DMS53 (cell line): Measurements from ENCODE around the gene TUBB1.

Source experiments
- DNase-seq: peaks from one replicate; lab custom pipeline; 2025; lab: John Stamatoyannopoulos, UW

TUBB1 gene

GRCh38 chr20:59042796-59043631 lies 23.8 kb downstream of the TUBB1 start:
- peak; percentile 96 for DNase-seq

- no peak for DNase-seq
Measured at GRCh38 chr20:59043698-59044097, 24.5 kb downstream of the TUBB1 start.

- no peak for DNase-seq
Measured at GRCh38 chr20:59044295-59044694, 25.1 kb downstream of the TUBB1 start.

- no peak for DNase-seq
Measured at GRCh38 chr20:59044796-59045195, 25.6 kb downstream of the TUBB1 start.

GRCh38 chr20:59046862-59047261 lies 27.6 kb downstream of the TUBB1 start:
- no peak for DNase-seq

GRCh38 chr20:59047938-59048680 lies 28.9 kb downstream of the TUBB1 start:
- peak; percentile 32 for DNase-seq

GRCh38 chr20:59048681-59049030 lies 29.4 kb downstream of the TUBB1 start:
- no peak for DNase-seq

- no peak for DNase-seq
Measured at GRCh38 chr20:59050437-59050836, 31.2 kb downstream of the TUBB1 start.

- no peak for DNase-seq
Measured at GRCh38 chr20:59051666-59052185, 32.5 kb downstream of the TUBB1 start.

GRCh38 chr20:59055302-59055701 lies 36.1 kb downstream of the TUBB1 start:
- no peak for DNase-seq

- DNase-seq: no peak
Measured at GRCh38 chr20:59062081-59062480, 42.9 kb downstream of the TUBB1 start.

- peak; percentile 30 for DNase-seq
Measured at GRCh38 chr20:59063358-59064213, 44.4 kb downstream of the TUBB1 start.

GRCh38 chr20:59064214-59064722 lies 45.0 kb downstream of the TUBB1 start:
- DNase-seq: no peak

GRCh38 chr20:59068534-59068933 lies 49.3 kb downstream of the TUBB1 start:
- no peak for DNase-seq

GRCh38 chr20:59069026-59069425 lies 49.8 kb downstream of the TUBB1 start:
- no peak for DNase-seq

GRCh38 chr20:59071216-59071615 lies 52.0 kb downstream of the TUBB1 start:
- DNase-seq: no peak

GRCh38 chr20:59073582-59073981 lies 54.4 kb downstream of the TUBB1 start:
- no peak for DNase-seq

- DNase-seq: no peak
Measured at GRCh38 chr20:59074456-59074855, 55.2 kb downstream of the TUBB1 start.

GRCh38 chr20:59075934-59076508 lies 56.8 kb downstream of the TUBB1 start:
- no peak for DNase-seq
